Measurements from ENCODE around the gene SMAD5. TPM values are rescaled to one million over a fixed set of nuclear protein-coding genes. Genes with fewer than 3 reads are reported as not detected.

Gene SMAD5
- total RNA-seq, 1 donor = 16.5 TPM

DNA sequence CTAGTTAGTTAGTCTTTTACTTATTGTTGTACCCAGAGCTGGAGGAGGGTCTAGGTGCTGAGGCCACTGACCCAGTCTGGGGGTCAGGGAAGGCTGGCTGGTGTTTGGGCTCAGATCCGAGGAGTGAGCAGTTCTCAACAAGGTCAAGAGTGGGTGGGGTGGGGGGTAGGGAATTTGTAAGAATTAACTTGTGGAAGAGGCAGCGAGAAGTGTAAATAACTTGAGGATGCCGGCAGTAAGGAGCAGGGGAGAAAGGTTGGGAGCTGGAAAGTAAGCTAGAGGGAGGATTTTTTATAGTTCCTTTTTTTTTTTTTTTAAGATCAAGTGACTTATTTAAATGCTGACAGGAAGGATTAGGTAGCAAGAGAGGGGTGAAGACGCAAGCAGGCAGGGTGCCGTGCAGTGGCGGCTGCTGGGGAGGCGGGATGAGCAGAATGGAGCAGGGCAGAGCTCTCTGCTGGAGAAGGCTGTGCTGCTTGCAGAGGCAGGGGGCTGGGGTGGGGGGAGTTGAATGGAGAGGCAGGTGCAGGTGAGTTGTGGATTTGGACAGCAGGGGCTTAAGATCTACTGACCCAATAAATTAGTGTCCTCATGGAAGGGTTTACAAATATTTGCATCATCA lies 95.6 kb downstream of the SMAD5 start:
- no peak overlapping the region for H3K4me3 ChIP-seq (ENCODE audit: low read length)
- no peaks in the 10 kb centered on the region for H3K4me1 ChIP-seq (ENCODE audit: insufficient read depth, low read length)
- H3K27me3 ChIP-seq (ENCODE audit: insufficient read depth, low read length) = no peaks in the 10 kb centered on the region
- H3K9me3 ChIP-seq (ENCODE audit: low read depth, low read length) = no peaks in the 10 kb centered on the region

DNA sequence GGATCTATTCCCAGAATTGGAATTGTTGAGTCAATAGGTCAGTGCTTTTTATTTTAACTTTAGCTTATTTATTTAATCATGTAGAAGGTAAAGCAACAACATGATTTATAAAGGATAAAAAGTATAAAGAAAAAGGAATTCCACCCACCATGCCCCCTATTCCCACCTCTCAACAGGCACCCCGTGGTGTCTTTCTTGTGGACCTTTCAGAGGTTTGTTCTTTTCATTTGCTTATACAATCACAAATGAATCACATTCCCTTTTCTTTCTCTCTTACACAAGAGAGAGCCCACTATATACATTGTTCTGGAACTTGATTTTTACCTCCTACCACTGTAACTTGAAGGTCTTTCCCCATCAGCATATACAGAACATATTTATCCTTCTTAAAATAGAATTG lies 97.5 kb downstream of the SMAD5 start:
- Histone ChIP-seq H3K4me1 (ENCODE audit: insufficient read depth, low read length) (no peaks in the 10 kb centered on the region), H3K27me3 (ENCODE audit: insufficient read depth, low read length) (no peaks in the 10 kb centered on the region), H3K9me3 (ENCODE audit: low read depth, low read length) (no peaks in the 10 kb centered on the region), H3K4me3 (ENCODE audit: low read length) (no peak overlapping the region)

DNA sequence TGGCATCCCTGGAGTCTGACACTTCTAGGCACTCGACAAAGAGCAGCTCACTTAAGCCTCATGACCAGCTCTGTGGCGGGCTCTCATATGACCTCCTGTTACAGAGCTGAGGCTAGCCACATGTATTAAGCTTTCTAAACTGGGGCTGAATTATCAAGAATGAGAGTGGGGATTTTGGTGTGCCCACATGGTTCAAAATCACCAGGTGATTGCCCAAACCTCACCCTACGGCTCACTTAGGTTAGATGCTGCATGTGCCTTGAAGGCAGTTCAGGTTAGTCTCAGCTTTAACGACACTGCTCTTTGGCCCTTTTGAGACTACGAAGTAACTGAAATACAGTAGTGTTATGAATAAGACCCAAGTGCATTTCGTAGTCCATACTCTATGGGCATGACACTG lies 99.7 kb downstream of the SMAD5 start:
- Histone ChIP-seq H3K4me3 (ENCODE audit: low read length) (no peak overlapping the region), H3K27me3 (ENCODE audit: insufficient read depth, low read length) (no peaks in the 10 kb centered on the region), H3K4me1 (ENCODE audit: insufficient read depth, low read length) (no peaks in the 10 kb centered on the region), H3K9me3 (ENCODE audit: low read depth, low read length) (no peaks in the 10 kb centered on the region)

Other genes with a start within 250 kb of the SMAD5 start
- not detected for gene IL9, start 237.0 kb upstream of the SMAD5 start, total RNA-seq
- gene LECT2, start 177.9 kb upstream of the SMAD5 start, total RNA-seq = not detected
- gene TGFBI, start 103.9 kb upstream of the SMAD5 start, total RNA-seq = 159 TPM
- gene SMIM32, start 60.3 kb downstream of the SMAD5 start, total RNA-seq = not detected
- gene TRPC7, start 232.7 kb downstream of the SMAD5 start, total RNA-seq = not detected